WTC11 (cell line): Measurements from ENCODE around the gene CAMTA1.

Source experiments
- ATF1 ChIP-seq: sonication (generic); formaldehyde crosslinking; IDR thresholded peaks from 2 replicates; pipeline ENCODE4 v1.8.1; 2023; ENCODE audit warnings: mild to moderate bottlenecking, moderate library complexity, missing genetic modification reagents
- CREM ChIP-seq: sonication (generic); formaldehyde crosslinking; IDR thresholded peaks from 2 replicates; pipeline ENCODE4 v1.8.1; 2022; ENCODE audit warnings: mild to moderate bottlenecking, missing genetic modification reagents, moderate library complexity
- CTCF ChIP-seq: fragments of 200-600 bp; IDR thresholded peaks from 2 replicates; pipeline ENCODE4 v1.8.0; 2022; ENCODE audit warnings: antibody characterized with exemption
- E2F4 ChIP-seq: sonication (generic); formaldehyde crosslinking; IDR thresholded peaks from 2 replicates; pipeline ENCODE4 v1.8.1; 2022; ENCODE audit warnings: low read depth, mild to moderate bottlenecking, moderate library complexity, missing genetic modification reagents, borderline replicate concordance
- FOXP4 ChIP-seq: sonication (generic); formaldehyde crosslinking; IDR thresholded peaks from 2 replicates; pipeline ENCODE4 v1.8.0; 2022; ENCODE audit warnings: mild to moderate bottlenecking, missing genetic modification reagents
- MAX ChIP-seq: sonication (generic); formaldehyde crosslinking; IDR thresholded peaks from 2 replicates; pipeline ENCODE4 v1.8.0; 2022; ENCODE audit warnings: mild to moderate bottlenecking, missing genetic modification reagents
- MYBL2 ChIP-seq: sonication (generic); formaldehyde crosslinking; IDR thresholded peaks from 2 replicates; pipeline ENCODE4 v1.8.1; 2023; ENCODE audit warnings: mild to moderate bottlenecking, moderate library complexity, missing genetic modification reagents
- NR2C2 ChIP-seq: sonication (generic); formaldehyde crosslinking; IDR thresholded peaks from 2 replicates; pipeline ENCODE4 v1.8.0; 2022; ENCODE audit warnings: mild to moderate bottlenecking, missing genetic modification reagents
- PREB ChIP-seq: sonication (generic); formaldehyde crosslinking; IDR thresholded peaks from 2 replicates; pipeline ENCODE4 v1.8.1; 2022; ENCODE audit warnings: mild to moderate bottlenecking, missing genetic modification reagents, moderate library complexity, borderline replicate concordance
- USF1 ChIP-seq: sonication (generic); formaldehyde crosslinking; IDR thresholded peaks from 2 replicates; pipeline ENCODE4 v1.8.0; 2022; ENCODE audit warnings: mild to moderate bottlenecking, missing genetic modification reagents
- ZNF232 ChIP-seq: sonication (generic); formaldehyde crosslinking; IDR thresholded peaks from 2 replicates; pipeline ENCODE4 v1.8.0; 2022; ENCODE audit warnings: mild to moderate bottlenecking, missing genetic modification reagents
- ZNF671 ChIP-seq: fragments of 250-450 bp; sonication (Bioruptor Pico); IDR thresholded peaks from 2 replicates; pipeline ENCODE4 v1.8.0; 2021; ENCODE audit warnings: mild to moderate bottlenecking

- TF ChIP-seq USF1 (no peak), E2F4 (CRISPR knock-in tag) (no peak), NR2C2 (CRISPR knock-in tag) (no peak), MYBL2 (CRISPR knock-in tag) (no peak), CREM (no peak), CTCF (no peak), PREB (CRISPR knock-in tag) (no peak), FOXP4 (CRISPR knock-in tag) (no peak), ATF1 (CRISPR knock-in tag) (no peak), MAX (no peak), ZNF671 (CRISPR knock-in tag) (no peak), ZNF232 (CRISPR knock-in tag) (no peak)
These were observed 111.9 kb downstream of the CAMTA1 start for GRCh38 chr1:6897138-6897537.
